HG02798 (cell line): ENCODE data around the gene CIDEB.

Experiments
- ATAC-seq: cut with Tn5 transposase; IDR thresholded peaks from one replicate; pipeline ENCODE4 v1.9.1; 2021; ENCODE audit warnings: mild to moderate bottlenecking; ENCODE audit not compliant: unreplicated experiment, poor library complexity

The CIDEB gene

DNA sequence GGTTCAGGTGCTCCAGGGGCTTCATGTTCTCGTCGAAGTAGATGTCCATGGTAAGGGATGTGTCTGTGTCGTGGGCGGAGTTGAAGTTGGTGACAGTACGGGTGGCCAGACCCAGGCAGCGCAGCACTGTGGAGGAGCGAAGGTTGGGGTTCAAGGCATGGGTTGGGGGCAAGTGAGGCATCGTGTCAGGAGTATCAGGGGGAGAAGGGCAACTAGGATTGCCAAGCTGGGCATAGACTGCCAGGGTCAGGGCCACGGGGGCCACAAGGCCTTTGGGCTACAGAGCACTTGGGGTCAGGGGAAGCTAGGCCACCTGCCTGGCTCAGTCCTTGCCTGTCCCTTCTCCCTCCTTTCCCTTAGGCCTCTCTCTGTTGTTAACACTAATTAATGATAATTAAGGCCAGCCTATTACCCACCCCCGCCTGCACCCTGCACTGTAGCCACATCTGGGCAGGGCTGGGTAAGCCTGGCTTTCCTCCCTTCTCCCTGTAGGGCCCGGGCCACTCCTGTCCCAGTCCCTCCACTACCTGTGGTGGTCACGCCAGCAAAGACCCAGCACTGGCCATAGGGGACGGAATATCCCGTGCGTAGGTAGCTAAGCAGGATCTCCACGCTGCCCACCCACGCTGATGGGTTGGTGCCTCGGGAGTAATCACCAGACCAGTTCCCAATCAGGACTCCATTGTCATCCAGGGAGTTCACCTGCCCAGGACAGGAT, 49.1 kb downstream of the CIDEB start:
- ATAC-seq: no peak

DNA sequence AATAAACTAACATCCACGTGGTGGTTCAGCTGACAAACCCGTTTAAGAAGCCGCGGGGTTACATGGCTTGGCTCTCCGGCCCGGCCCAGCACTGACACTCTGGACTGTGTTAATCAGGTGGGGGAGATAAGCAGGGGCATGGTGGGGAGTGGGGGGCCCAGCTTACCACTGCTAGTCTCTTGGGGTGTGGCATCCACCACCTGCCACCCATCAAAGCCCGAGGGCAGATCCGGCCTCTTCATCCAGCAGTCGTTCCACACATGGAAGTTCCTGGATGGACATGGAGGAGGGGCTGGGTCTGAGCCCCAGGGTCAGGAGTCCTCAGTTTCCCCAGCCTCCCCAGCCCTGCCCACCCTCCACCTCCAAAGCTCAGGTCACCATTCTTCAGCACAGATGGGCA, 49.7 kb downstream of the CIDEB start:
- no peak for ATAC-seq

DNA sequence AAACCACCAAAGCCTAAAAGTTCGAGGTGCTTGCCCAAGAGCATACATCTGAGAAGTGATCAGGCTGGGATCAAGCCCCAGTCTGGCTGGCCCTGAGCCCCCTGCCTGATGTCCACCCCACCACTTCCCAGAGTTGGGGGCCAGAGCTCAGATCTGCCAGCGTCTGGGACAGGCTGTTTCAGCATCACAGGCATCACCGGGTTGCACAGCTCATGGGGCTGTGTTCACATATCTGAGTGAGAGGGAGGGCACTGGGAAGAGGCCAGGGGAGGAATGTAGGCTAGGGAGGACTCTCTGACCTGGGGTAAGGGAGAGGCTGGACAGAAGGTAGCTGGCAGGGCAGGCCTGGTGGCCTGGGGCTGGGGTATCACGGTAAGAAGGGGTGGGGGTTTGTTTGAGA, 50.8 kb downstream of the CIDEB start:
- ATAC-seq: no peak

DNA sequence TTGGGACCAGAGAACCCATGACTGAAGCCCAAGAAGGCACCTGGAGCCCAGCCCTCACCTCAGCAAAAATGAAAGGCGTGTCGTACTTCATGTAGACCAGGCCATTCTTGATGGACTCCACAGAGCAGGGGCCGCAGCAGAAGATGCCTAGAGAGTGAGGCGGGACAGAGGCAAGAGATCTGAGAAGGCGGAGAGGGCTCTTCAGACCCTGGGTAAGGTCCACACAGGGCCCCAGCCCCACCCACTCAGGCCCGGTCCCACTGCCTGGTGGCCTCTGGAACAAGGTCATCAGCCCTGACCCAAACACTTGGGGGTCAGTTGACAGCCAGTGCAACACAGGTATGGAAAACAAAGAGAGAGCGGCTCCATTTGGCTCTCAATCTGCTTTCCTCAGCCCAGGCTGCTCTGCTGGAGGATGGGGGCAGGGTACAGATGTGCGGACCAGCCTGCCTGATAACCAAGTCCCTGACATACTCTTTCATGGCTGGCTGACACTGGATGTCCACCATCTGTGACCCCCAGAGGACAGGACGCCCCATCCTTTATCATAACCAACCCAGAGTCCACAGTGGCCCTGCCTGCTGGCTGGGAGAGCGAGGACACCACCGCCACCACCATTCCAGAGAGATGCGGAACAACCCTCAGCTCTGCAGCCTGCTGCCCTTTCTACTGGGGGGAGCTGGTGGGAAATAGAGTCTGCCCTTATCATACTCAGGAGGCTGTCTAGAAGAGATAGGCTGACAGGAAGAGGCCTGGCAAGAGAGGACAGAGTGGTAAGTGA, 51.7 kb downstream of the CIDEB start:
- ATAC-seq: no peak

DNA sequence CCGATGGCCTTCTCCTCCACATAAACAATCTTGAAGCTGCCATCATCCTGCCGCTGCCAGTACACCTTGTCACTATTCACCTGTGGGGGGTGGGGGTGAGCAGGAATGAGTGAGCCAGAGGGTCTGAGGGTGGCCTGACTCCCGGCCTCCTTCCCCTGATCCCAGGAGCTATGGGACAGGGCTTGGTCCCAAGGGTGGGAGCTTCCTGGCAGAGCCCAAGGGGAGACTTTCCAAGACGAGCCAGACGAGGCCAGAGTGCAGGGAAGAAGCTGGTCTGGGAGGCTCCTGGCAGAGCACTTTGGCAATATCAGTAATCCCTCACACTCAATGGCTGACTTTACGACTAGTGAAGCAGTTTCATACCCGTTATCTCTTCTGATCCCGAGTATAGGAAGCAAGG, 52.3 kb downstream of the CIDEB start:
- no peak for ATAC-seq
